Omental fat pad (tissue), 4 donors: ENCODE measurements around the gene CACNB2. TPM values are rescaled to one million over a fixed set of nuclear protein-coding genes. Genes with fewer than 3 reads are reported as not detected.

Source experiments
- ATAC-seq: fragments of 150-250 bp; one replicate; pipeline ENCODE4 v1.9.1; 2016; ENCODE audit warnings: mild to moderate bottlenecking, moderate library complexity; ENCODE audit not compliant: low FRiP score
- DNase-seq: peaks from one replicate; pipeline ENCODE4 v3.0.0-alpha.2; 2019; ENCODE audit warnings: low spot score
- total RNA-seq, 4 donors: library from RNA; depleted of rRNA; stranded (reverse); fragments of >200 nt; gene quantifications; one replicate each; pipeline ENCODE4 v1.1.0, GENCODE V29; 2016
- TF ChIP-seq, protein P1 (sequence below), 3 donors: fragments of 450-650 bp; IDR thresholded peaks; one replicate each; pipeline ENCODE4 v1.5.1; 2016 to 2017; ENCODE audit warnings: antibody characterized with exemption in 3 of 3, mild to moderate bottlenecking in 3 of 3, moderate library complexity in 2 of 3

CACNB2 gene
- total RNA-seq, 4 donors from 2014 or later: 2.0 to 12.1 (median 6.1) TPM

- TF ChIP-seq, protein P1, sequence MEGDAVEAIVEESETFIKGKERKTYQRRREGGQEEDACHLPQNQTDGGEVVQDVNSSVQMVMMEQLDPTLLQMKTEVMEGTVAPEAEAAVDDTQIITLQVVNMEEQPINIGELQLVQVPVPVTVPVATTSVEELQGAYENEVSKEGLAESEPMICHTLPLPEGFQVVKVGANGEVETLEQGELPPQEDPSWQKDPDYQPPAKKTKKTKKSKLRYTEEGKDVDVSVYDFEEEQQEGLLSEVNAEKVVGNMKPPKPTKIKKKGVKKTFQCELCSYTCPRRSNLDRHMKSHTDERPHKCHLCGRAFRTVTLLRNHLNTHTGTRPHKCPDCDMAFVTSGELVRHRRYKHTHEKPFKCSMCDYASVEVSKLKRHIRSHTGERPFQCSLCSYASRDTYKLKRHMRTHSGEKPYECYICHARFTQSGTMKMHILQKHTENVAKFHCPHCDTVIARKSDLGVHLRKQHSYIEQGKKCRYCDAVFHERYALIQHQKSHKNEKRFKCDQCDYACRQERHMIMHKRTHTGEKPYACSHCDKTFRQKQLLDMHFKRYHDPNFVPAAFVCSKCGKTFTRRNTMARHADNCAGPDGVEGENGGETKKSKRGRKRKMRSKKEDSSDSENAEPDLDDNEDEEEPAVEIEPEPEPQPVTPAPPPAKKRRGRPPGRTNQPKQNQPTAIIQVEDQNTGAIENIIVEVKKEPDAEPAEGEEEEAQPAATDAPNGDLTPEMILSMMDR (IDR thresholded peaks at IDR 0.05): no peak
- ATAC-seq: no peak
- no peak for DNase-seq
Measured at GRCh38 chr10:18540195-18540594, 400.0 kb downstream of the CACNB2 start.

DNA sequence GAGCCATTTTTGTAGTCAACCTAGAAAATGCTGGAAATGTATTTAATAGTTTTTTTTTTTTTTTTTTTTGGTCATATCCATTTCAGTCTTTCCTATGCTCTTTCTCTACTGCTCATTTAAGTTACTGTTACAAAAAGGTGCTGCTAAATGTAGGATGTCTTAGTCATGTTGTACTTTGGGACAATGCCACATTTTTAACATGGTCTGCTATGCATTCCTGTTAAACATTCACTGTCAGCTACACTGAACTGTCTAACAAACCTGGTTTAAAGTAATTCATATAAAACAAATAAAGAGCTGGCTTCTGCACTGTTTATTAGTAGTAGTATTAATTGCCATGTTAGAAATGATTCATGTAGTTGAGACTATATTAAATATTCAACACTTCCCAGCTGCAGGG, 402.6 kb downstream of the CACNB2 start:
- no peak for DNase-seq

DNA sequence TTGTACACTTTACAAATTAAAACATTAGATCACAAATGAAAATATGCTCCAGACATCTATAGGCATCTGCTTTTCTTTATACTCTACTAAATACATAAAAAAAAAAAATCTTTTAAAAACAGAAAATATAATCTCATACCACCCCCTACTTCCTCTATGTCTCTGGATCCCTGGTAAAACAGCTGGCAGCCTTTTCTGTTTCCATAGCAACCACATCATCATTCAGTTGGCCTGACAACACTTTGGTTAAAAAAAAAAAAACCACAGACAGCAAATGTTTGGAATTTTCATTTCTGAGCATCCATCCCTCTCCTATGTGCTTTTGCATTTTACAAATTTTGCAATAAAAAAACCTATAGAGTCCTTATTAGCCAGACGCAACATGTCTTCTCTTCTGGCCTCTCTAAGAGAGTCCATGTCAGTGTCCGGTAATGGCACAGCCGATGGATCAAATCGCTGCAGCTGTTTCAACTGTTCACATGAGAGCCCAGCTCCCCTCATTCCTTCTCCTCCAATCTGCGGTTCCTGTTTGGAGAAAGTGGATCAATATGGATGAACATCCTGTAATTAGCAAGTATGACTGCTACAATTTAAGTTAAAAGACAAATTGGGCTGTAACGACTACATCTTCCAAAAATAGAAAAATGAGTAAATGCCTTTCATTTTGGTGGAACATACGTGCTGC, 405.5 kb downstream of the CACNB2 start:
- DNase-seq (no peak), ATAC-seq (no peak)
- TF ChIP-seq, protein P1 (IDR thresholded peaks at IDR 0.05): no peak

More for the DNA sequence above, 402.6 kb downstream of the CACNB2 start:
- TF ChIP-seq, protein P1 (IDR thresholded peaks at IDR 0.05): no peak
- ATAC-seq: no peak

GRCh38 chr10:18549105-18549504, 408.9 kb downstream of the CACNB2 start:
- ATAC-seq: no peak
- TF ChIP-seq, protein P1 (IDR thresholded peaks at IDR 0.05): no peak
- DNase-seq: no peak

DNA sequence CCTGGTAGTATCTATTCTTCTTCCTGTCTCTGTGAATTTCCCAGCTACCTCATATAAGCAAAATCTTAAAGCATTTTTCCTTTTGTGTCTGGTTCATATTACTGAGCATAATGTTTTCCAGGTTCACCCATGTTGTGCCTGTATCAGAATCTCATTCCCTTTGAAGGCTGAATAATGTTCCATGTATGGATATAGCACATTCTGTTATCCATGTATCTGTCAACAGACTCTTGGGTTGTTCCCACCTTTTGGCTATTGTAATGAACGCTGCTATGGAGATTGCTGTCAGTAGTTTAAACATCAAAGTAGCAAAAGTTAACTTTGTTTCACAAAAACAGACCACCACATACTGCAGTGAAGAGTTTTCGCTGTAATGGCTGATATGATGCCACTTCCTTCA, 411.2 kb downstream of the CACNB2 start:
- ATAC-seq (no peak), DNase-seq (no peak)
- TF ChIP-seq, protein P1 (IDR thresholded peaks at IDR 0.05): no peak

DNA sequence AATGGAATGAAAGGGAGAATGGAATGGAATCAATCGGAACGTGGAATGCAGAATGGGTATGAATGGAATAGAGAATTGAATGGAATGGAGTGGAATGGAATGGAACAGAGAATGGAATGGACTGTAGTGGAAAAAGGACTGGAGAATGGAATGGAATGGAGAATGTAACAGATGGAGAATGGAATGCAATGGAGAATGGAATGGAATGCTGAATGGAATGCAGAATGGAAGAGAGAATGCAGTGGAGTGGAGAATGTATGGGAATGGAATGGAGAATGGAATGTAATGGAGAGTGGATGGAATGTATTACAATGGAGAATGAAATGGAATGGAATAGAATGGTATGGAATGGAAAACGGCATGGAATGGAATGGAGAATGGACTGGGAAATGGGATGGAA, 414.3 kb downstream of the CACNB2 start:
- DNase-seq (no peak), ATAC-seq (no peak)
- TF ChIP-seq, protein P1 (IDR thresholded peaks at IDR 0.05): no peak

- DNase-seq (no peak), ATAC-seq (no peak)
- TF ChIP-seq, protein P1 (IDR thresholded peaks at IDR 0.05): no peak
Measured at GRCh38 chr10:18556522-18557147, 416.4 kb downstream of the CACNB2 start.
